ENCODE data around the gene MRGPRX2. TPM values are rescaled to one million over a fixed set of nuclear protein-coding genes. Genes with fewer than 3 reads are reported as not detected.

The MRGPRX2 gene
- total RNA-seq, 4 donors from 2014 or later: not detected

- Histone ChIP-seq H3K27ac (no peak overlapping the region), H3K4me3 (no peak overlapping the region), H3K9me3 (no peaks in the 10 kb centered on the region), H3K36me3 (no peaks in the 10 kb centered on the region), H3K27me3 (no peaks in the 10 kb centered on the region), H3K4me1 (no peaks in the 10 kb centered on the region)
- TF ChIP-seq POLR2A (IDR thresholded peaks at IDR 0.05) (no peak), CTCF (IDR thresholded peaks at IDR 0.05) (no peak)
- no peak for DNase-seq
Observed at GRCh38 chr11:19013181-19013857, 47.2 kb downstream of the MRGPRX2 start.

DNA sequence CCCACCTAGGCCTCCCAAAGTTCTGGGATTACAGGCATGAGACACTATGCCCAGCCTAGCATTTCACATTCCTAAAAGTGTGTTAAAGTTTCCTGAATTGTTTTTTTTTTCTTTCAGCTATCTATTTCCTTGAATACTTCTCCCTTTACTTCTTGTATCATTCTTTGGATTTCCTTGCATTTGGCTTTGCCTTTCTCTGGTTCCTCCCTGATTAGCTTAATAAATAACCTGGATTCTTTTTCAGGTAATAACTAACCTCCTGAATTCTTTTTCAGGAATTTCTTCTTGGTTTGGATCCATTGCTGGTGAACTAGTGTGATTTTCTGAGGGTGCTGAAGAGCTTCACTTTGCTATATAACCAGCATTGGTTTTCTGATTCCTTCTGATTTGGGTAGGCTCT, 47.9 kb downstream of the MRGPRX2 start:
- Histone ChIP-seq H3K27me3 (no peaks in the 10 kb centered on the region), H3K9me3 (no peaks in the 10 kb centered on the region), H3K36me3 (no peaks in the 10 kb centered on the region), H3K4me1 (no peaks in the 10 kb centered on the region), H3K4me3 (no peak overlapping the region), H3K27ac (no peak overlapping the region)
- TF ChIP-seq POLR2A (IDR thresholded peaks at IDR 0.05) (no peak), CTCF (IDR thresholded peaks at IDR 0.05) (no peak)
- no peak for DNase-seq

Other genes starting within 250 kb of the MRGPRX2 start
- gene MRGPRX1, start 121.3 kb downstream of the MRGPRX2 start, total RNA-seq: not detected
- gene ZDHHC13, start 56.5 kb upstream of the MRGPRX2 start, total RNA-seq: 10 to 100 TPM; 10.7 to 34.6 (median 27.1) TPM
- gene CSRP3, start 141.3 kb upstream of the MRGPRX2 start, total RNA-seq: not detected
- gene E2F8, start 180.2 kb upstream of the MRGPRX2 start, total RNA-seq: 10 to 100 TPM in 1 of 4 donors, 1 to 10 TPM in 3; 1.5 to 14.9 (median 6.0) TPM